IMR-90 (cell line): ENCODE results near the gene STK17A.

Experiments used
- SMC3 ChIP-seq: fragments of 150-350 bp; IDR thresholded peaks from 2 replicates; pipeline ENCODE4 v1.6.1; 2016; ENCODE audit warnings: low read depth, mild to moderate bottlenecking, antibody characterized with exemption, low read length, moderate library complexity
- TF ChIP-seq, protein P1 (sequence below): conservative IDR thresholded peaks from 2 replicates; pipeline ENCODE4 v1.5.1; 2012; ENCODE audit warnings: mild to moderate bottlenecking, low read depth, low read length, improper control_type of control experiment

DNA sequence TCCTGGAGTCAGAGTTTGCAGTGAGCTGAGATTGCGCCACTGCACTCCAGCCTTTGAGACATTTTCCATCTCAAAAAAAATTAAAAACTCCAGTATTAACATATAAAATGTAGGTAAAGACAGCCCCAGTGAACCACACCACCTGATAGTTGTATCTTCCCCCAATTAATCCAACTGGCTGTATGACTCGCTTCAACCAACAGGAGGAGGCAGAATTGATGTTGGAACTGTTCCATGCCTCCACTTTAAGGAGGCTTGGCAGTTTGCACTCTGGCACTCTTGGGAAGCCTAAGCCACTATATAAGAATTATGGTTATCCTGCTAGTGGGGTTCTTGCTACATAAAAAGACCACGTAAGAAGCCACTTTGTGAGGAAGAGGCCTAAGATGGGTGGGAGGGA is 72.7 kb downstream of the STK17A start:
- TF ChIP-seq, protein P1, sequence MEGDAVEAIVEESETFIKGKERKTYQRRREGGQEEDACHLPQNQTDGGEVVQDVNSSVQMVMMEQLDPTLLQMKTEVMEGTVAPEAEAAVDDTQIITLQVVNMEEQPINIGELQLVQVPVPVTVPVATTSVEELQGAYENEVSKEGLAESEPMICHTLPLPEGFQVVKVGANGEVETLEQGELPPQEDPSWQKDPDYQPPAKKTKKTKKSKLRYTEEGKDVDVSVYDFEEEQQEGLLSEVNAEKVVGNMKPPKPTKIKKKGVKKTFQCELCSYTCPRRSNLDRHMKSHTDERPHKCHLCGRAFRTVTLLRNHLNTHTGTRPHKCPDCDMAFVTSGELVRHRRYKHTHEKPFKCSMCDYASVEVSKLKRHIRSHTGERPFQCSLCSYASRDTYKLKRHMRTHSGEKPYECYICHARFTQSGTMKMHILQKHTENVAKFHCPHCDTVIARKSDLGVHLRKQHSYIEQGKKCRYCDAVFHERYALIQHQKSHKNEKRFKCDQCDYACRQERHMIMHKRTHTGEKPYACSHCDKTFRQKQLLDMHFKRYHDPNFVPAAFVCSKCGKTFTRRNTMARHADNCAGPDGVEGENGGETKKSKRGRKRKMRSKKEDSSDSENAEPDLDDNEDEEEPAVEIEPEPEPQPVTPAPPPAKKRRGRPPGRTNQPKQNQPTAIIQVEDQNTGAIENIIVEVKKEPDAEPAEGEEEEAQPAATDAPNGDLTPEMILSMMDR: no peak
- TF ChIP-seq SMC3: no peak
